MM.1S (cell line): Measurements from ENCODE around the gene MYH11.

Source experiments
- EZH2 ChIP-seq: fragments of 300-600 bp; sonication (generic); optimal IDR thresholded peaks from 2 replicates; pipeline ENCODE3; 2017; ENCODE audit warnings: low read depth, mild to moderate bottlenecking, antibody characterized with exemption, low read length, mixed read lengths
- EZH2phosphoT487 ChIP-seq: fragments of 300-600 bp; sonication (generic); IDR thresholded peaks from 2 replicates; pipeline ENCODE4 v1.6.1; 2018; ENCODE audit warnings: antibody characterized with exemption, low read length
- TF ChIP-seq, protein P1 (sequence below): fragments of 300-600 bp; sonication (generic); IDR thresholded peaks from 2 replicates; pipeline ENCODE4 v1.5.1; 2016; ENCODE audit warnings: antibody characterized with exemption, low read length, mixed read lengths

DNA sequence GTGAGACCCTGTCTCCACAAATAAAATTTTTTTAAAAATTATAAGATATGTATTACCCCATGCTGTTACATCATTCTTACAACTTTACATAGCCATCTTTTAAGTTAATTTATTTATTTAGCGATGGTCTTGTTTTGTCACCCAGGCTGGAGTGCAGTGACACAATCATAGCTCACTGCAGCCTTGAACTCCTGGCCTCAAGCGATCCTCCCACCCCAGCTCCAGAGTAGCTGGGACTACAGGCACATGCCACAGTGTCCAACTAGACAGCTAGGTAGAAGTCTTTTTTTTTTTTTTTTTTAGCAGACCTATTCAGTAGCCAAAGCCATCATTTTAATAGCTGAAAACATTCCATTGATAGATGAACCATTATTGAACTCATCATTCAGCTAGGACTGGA lies 114.1 kb downstream of the MYH11 start:
- TF ChIP-seq, protein P1, sequence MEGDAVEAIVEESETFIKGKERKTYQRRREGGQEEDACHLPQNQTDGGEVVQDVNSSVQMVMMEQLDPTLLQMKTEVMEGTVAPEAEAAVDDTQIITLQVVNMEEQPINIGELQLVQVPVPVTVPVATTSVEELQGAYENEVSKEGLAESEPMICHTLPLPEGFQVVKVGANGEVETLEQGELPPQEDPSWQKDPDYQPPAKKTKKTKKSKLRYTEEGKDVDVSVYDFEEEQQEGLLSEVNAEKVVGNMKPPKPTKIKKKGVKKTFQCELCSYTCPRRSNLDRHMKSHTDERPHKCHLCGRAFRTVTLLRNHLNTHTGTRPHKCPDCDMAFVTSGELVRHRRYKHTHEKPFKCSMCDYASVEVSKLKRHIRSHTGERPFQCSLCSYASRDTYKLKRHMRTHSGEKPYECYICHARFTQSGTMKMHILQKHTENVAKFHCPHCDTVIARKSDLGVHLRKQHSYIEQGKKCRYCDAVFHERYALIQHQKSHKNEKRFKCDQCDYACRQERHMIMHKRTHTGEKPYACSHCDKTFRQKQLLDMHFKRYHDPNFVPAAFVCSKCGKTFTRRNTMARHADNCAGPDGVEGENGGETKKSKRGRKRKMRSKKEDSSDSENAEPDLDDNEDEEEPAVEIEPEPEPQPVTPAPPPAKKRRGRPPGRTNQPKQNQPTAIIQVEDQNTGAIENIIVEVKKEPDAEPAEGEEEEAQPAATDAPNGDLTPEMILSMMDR: no peak
- no peak for TF ChIP-seq EZH2
- TF ChIP-seq EZH2phosphoT487: no peak
